DND-41 (cell line): ENCODE measurements around the gene DACT1.

ENCODE experiments used
- ATAC-seq: fragments of 200-7000 bp; cut with Tn5 transposase; 3 replicates; pipeline ENCODE4 v1.9.1; 2021; ENCODE audit warnings: low read depth; ENCODE audit not compliant: insufficient read depth
- DNase-seq: peaks from one replicate; pipeline ENCODE4 v3.0.0-alpha.2; 2020
- H2AFZ ChIP-seq: 2 replicates; pipeline ENCODE4 v1.6.0; 2012; ENCODE audit warnings: low read depth, low read length
- H3K27ac ChIP-seq: 2 replicates; pipeline ENCODE4 v1.5.1; 2012; ENCODE audit warnings: low read length, inconsistent platforms
- H3K27me3 ChIP-seq: fragments of 200-600 bp; sonication (generic); 2 replicates; pipeline ENCODE4 v1.6.0; 2012; ENCODE audit warnings: low read length, mild to moderate bottlenecking, inconsistent platforms; ENCODE audit not compliant: insufficient read depth, poor library complexity
- H3K36me3 ChIP-seq: 2 replicates; pipeline ENCODE4 v1.5.1; 2012; ENCODE audit warnings: low read length, inconsistent platforms; ENCODE audit not compliant: insufficient read depth
- H3K4me1 ChIP-seq: 2 replicates; pipeline ENCODE4 v1.5.1; 2012; ENCODE audit warnings: mild to moderate bottlenecking, low read length; ENCODE audit not compliant: insufficient read depth
- H3K4me2 ChIP-seq: 2 replicates; pipeline ENCODE4 v1.6.0; 2012; ENCODE audit warnings: mild to moderate bottlenecking, moderate library complexity, low read length, inconsistent platforms; ENCODE audit not compliant: insufficient read depth
- H3K4me3 ChIP-seq, 2 experiments: fragments of 200-600 bp in 1 of 2; shearing (Covaris generic) in 1 of 2; 2 replicates each; pipeline ENCODE4 v1.5.1; 2012 to 2016; ENCODE audit warnings: inconsistent platforms in 2 of 2, low read length in 2 of 2, mild to moderate bottlenecking in 2 of 2, low read depth in 1 of 2, moderate library complexity in 1 of 2
- H3K79me2 ChIP-seq: 2 replicates; pipeline ENCODE4 v1.6.0; 2012; ENCODE audit warnings: low read length, inconsistent platforms; ENCODE audit not compliant: insufficient read depth
- H3K9ac ChIP-seq: 2 replicates; pipeline ENCODE4 v1.6.0; 2012; ENCODE audit warnings: low read depth, mild to moderate bottlenecking, inconsistent platforms, low read length, moderate library complexity
- H3K9me3 ChIP-seq: 2 replicates; pipeline ENCODE4 v1.5.1; 2012; ENCODE audit warnings: low read length, moderate library complexity, mild to moderate bottlenecking, inconsistent platforms; ENCODE audit not compliant: insufficient read depth, severe bottlenecking
- H4K20me1 ChIP-seq: 2 replicates; pipeline ENCODE4 v1.6.0; 2012; ENCODE audit warnings: low read length; ENCODE audit not compliant: insufficient read depth
- CTCF ChIP-seq: IDR thresholded peaks from 2 replicates; pipeline ENCODE4 v1.5.1; 2012; ENCODE audit warnings: borderline replicate concordance, low read length, moderate library complexity, mild to moderate bottlenecking; ENCODE audit not compliant: poor library complexity, severe bottlenecking; ENCODE audit errors: extremely low read depth
- EZH2 ChIP-seq: IDR thresholded peaks from 3 replicates; pipeline ENCODE4 v1.6.1; 2012; ENCODE audit warnings: borderline replicate concordance, low read depth, mild to moderate bottlenecking, moderate library complexity, low read length, inconsistent platforms; ENCODE audit not compliant: severe bottlenecking

Gene DACT1

GRCh38 chr14:58671024-58671423 lies 33.3 kb downstream of the DACT1 start:
- Histone ChIP-seq H3K79me2 (no peaks in the 10 kb centered on the region), H3K27ac (no peak overlapping the region), H3K4me2 (no peak overlapping the region), H3K4me1 (no peaks in the 10 kb centered on the region), H3K4me3 (no peak overlapping the region), H3K9ac (no peak overlapping the region), H2AFZ (no peak overlapping the region), H4K20me1 (no peaks in the 10 kb centered on the region), H3K27me3 (peaks cover 24% of the 10 kb centered on the region), H3K9me3 (no peaks in the 10 kb centered on the region), H3K36me3 (no peaks in the 10 kb centered on the region)
- ATAC-seq (no peak), DNase-seq (no peak)
- TF ChIP-seq EZH2 (no peak), CTCF (no peak)

- Histone ChIP-seq H3K27ac (no peak overlapping the region), H3K36me3 (no peaks in the 10 kb centered on the region), H2AFZ (no peak overlapping the region), H3K9me3 (no peaks in the 10 kb centered on the region), H4K20me1 (no peaks in the 10 kb centered on the region), H3K4me3 (no peak overlapping the region), H3K79me2 (no peaks in the 10 kb centered on the region), H3K27me3 (peaks cover 21% of the 10 kb centered on the region), H3K4me1 (no peaks in the 10 kb centered on the region), H3K9ac (no peak overlapping the region), H3K4me2 (no peak overlapping the region)
- TF ChIP-seq EZH2 (no peak), CTCF (no peak)
- DNase-seq, result no peak
- ATAC-seq, result no peak
Measured at GRCh38 chr14:58671436-58671835, 33.7 kb downstream of the DACT1 start.

GRCh38 chr14:58673722-58674121 lies 36.0 kb downstream of the DACT1 start:
- DNase-seq (no peak), ATAC-seq (no peak)
- no peaks in the 10 kb centered on the region for H4K20me1 ChIP-seq
- H2AFZ ChIP-seq, result no peak overlapping the region
- peaks cover 14% of the 10 kb centered on the region for H3K27me3 ChIP-seq
- no peaks in the 10 kb centered on the region for H3K79me2 ChIP-seq
- no peak overlapping the region for H3K4me2 ChIP-seq
- no peak overlapping the region for H3K4me3 ChIP-seq
- TF ChIP-seq CTCF (no peak), EZH2 (no peak)
- H3K9ac ChIP-seq, result no peak overlapping the region
- H3K36me3 ChIP-seq, result no peaks in the 10 kb centered on the region
- H3K9me3 ChIP-seq, result no peaks in the 10 kb centered on the region
- no peak overlapping the region for H3K27ac ChIP-seq
- no peaks in the 10 kb centered on the region for H3K4me1 ChIP-seq

GRCh38 chr14:58677001-58677400 lies 39.2 kb downstream of the DACT1 start:
- Histone ChIP-seq H3K9me3 (no peaks in the 10 kb centered on the region), H3K4me3 (no peak overlapping the region), H3K27ac (no peak overlapping the region), H3K9ac (no peak overlapping the region), H3K79me2 (no peaks in the 10 kb centered on the region), H3K36me3 (no peaks in the 10 kb centered on the region), H3K27me3 (peaks cover 18% of the 10 kb centered on the region), H4K20me1 (no peaks in the 10 kb centered on the region), H2AFZ (no peak overlapping the region), H3K4me2 (no peak overlapping the region), H3K4me1 (no peaks in the 10 kb centered on the region)
- TF ChIP-seq CTCF (no peak), EZH2 (no peak)
- no peak for ATAC-seq
- no peak for DNase-seq
